Stimulated activated CD8-positive, alpha-beta memory T cell treated with anti-CD3 and anti-CD28 coated beads, Interleukin-7, amount 100 ng/mL, for 48 hours (primary cell): Measurements from ENCODE around the gene COQ10A.
"Not testable (repeated sequence)": the region's sequence is repeated elsewhere in the genome, so short reads cannot be mapped to it uniquely, and the experiment has no call there.

Source experiments
- DNase-seq, 2 donors: peaks; one replicate each; pipeline ENCODE4 v3.0.0-alpha.2; 2020; ENCODE audit warnings: low read depth in 1 of 2; ENCODE audit errors: extremely low read depth in 1 of 2

The COQ10A gene

DNA sequence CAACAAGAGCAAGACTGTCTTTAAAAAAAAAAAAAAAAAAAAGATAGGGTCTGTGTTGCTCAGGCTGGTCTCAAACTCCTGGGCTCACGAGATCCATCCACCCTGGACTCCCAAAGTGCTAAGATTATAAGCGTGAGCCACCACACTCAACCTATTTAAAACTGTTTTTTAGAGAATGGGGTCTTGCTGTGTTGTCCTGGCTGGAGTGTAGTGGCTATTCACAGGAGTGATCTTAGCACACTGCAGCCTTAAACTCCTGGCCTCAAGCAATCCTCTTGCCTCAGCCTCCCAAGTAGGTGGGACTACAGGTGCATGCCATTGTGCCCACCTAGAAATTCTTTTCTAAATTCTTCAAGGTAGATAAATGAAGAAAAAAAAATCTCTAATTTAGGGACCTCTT lies 7.6 kb downstream of the COQ10A start:
- no peak for DNase-seq

DNA sequence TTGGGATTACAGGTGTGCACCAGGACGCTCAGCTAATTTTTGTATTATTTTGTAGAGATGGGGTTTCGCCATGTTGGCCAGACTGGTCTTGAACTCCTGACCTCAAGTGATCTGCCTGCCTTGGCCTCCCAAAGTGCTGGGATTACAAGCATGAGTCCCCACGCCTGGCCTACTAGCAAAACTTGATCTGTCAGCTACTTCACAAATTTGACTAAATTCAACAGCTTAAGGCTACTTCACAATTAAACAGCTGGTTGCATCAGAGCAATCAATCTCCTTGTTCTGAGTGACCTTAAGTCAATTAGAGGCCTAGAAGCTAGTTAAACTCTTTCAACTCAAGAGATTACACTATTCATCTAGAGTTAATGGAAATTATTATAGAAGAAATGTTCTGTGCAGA lies 12.2 kb downstream of the COQ10A start:
- no peak for DNase-seq

DNA sequence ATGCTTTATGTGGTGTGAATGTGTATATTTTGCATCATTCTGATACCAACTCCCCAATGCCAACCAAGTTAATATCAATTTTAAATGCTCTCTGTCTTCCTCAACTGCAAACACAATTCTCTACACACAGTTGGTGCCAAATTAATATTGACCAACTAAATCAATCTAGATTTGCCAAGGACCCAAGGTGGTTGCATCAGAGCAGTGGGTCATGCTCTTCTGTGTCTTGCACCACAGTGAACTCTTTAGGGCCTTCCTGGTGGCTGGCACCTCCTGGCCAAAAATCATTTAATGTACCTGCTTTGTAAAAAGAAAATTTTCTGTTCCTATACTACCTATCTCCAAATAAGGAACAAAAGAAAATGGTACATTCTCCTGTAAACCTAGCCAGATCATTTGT lies 14.1 kb downstream of the COQ10A start:
- DNase-seq = no peak

GRCh38 chr12:56282030-56282429 lies 15.3 kb downstream of the COQ10A start:
- DNase-seq = no peak

DNA sequence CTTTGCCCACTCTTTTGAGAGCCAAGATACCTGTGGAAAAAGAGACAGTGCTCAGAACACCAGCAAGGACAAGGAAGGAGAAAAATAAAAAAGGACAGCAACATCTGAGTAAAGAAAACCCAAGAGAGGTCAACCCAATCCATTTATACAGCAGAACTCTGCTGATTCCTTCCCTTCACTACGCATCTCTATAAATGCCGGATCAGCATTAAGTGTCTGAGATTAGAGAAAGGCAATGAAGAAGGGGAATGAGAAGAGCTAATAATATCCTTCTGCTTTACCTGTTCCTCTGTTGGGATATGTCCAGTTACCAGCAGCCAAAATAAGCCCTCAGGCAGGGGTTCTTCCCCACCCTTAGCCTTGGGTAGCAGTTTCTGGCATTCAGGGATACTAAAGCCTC lies 15.8 kb downstream of the COQ10A start:
- DNase-seq = no peak

GRCh38 chr12:56284263-56284662 lies 17.5 kb downstream of the COQ10A start:
- not testable (repeated sequence) for DNase-seq

DNA sequence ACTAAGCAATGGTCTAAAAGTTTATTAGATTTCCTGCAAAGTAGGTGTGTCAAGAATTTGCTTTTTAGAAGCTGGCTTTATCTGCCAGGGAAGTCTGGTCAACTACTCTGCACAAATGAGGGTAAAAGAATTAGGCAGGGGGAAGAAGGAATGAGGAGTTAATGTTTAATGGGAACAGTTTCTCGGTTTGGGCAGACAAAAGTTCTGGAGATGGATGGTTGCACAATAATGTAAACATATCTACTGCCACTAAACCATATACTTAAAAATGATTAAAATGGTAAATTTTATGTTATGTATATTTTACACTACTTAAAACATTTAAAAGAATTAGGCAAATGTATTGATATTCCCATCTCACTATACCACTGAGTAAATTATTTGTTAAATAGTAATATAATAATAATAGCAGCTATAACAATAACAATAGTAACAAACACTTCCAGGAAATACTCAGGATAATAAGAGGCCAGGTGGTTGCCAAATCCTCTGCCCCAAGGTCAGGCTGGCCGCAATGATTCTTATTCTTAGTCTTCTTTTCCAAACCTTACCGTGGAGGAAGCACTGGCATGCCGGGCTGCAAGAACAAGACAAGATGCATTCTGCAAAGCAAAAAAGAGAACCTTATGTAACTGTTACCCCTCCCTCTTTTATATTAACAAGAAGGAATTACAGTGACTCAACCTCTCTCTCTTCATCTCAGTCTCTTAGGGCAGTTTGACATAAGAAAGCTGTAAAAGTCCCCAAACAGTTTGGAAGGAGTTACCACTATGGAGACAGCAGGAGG lies 19.5 kb downstream of the COQ10A start:
- DNase-seq = no peak

DNA sequence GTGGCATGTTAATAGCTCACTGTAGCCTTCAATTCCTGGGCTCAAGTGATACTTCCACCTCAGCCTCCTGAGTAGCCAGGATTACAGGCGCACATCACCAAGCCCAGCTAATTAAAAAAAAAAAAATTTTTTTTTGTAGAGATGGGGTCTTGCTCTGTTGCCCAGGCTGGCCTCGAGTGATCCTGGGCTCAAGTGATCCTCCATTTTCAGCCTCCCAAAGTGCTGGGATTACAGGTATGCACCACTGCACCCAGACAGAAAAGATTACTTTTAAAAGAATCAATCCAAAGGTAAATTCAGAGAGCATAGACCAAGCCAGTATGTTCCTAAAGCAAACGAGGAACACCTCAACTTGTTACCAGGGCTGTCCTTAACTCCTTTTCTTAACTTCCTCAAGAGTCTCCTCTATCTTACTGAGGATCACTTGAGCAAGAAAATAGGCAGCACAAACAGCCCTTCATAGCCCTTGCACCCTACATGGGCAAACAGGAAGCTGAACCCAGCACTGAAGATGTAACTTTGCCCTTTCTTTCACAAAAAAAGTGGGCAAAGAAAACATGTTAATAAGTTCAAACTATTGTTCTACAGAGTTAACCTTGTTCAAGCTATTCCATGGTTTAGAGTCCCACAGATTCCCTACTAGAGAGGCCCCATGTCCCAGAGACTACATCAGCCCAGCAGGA lies 22.1 kb downstream of the COQ10A start:
- DNase-seq = no peak

- no peak for DNase-seq
Measured at GRCh38 chr12:56293795-56294194, 27.1 kb downstream of the COQ10A start.

- DNase-seq = no peak
Measured at GRCh38 chr12:56296295-56296694, 29.6 kb downstream of the COQ10A start.

DNA sequence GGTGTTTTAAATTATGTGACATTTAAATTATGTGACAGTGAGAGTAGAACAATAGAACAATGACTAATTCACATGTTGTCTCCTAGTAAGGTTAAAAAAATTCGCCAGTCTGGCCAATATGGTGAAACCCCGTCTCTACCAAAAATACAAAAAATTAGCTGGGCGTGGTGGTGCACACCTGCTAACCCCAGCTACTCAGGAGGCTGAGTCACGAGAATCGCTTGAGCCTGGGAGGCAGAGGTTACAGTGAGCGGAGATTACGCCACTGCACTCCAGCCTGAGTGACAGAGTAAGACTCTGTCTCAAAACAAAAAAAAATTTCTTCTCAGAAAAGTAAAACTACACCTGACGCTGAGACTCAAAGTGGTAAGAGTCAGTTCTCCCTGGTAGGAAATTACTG lies 30.7 kb downstream of the COQ10A start:
- DNase-seq = no peak

- no peak for DNase-seq
Measured at GRCh38 chr12:56298828-56299227, 32.1 kb downstream of the COQ10A start.

DNA sequence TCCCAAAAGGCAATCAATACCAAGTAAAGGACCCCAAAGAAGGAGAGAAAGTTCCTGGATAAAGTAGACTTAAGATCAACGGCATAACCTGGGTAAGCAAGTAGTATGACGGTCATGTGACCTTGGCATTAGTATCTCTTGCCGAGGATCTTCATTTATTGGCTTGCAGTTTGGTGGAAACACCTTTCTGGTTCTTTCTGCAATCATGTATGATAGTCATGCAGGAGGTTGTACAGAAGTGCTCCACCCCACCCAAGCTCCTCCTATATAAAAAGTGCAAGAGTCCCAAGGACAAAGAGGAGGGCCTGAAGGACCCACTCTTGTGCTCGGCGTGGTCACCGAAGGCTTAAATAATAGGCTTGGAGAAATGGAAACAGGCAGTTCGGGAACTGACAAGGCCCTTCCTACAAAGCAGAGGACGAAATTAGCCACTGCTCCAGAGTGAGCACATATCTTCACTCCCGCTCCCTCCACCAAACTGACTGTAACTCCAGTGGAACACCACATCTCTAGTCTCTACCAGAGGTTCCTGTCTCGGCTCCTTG lies 32.6 kb downstream of the COQ10A start:
- DNase-seq = no peak

DNA sequence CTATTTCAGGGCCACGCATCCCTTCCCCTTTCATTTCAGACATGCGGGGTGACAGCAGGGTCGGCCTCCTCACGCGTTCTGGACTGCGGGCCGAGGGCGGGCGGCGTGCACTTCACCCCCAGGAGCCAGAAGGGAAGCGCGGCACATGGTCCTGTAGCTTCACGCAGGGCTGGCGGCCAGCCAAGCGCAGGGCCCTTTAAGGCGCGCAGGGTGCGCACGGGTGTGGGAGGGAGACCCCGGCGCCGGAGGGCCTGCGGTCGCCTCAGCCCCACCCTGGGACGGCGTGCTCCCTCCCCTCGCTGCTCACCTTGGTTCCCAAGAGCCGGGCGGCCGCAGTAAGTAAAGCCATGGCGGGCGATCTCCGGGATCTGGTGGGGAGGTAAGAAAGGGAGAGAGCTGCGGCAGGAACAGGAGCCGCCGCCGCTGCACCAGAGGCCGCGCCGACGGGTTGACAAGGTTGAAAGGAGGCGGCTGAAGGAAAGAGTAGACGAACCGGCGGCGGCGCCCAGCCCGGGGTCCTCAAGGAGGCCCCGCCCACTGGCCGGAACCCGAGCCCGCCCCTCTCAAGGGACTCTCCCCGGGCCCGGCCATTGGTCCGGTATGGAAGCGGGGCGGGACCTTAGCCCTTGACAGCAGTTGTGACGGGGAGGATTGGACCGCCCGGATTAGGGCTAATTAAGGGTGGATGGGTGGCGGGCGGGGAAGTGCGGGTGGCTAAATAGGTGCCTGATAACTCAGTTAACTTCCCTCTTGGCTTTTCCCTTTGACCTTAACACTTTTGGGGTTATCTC lies 33.3 kb downstream of the COQ10A start, which contains the start of gene CS:
TSS of gene CS (minus strand) at position 478 of the 791 bp plus-strand sequence. CDS start at position 349, 129 bp downstream.
- DNase-seq = peak; percentile 96 to 99

- DNase-seq = no peak
Measured at GRCh38 chr12:56300644-56301464, 34.1 kb downstream of the COQ10A start.

GRCh38 chr12:56304276-56304675 lies 37.5 kb downstream of the COQ10A start:
- no peak for DNase-seq

- DNase-seq = no peak
Measured at GRCh38 chr12:56304872-56305590, 38.3 kb downstream of the COQ10A start.

DNA sequence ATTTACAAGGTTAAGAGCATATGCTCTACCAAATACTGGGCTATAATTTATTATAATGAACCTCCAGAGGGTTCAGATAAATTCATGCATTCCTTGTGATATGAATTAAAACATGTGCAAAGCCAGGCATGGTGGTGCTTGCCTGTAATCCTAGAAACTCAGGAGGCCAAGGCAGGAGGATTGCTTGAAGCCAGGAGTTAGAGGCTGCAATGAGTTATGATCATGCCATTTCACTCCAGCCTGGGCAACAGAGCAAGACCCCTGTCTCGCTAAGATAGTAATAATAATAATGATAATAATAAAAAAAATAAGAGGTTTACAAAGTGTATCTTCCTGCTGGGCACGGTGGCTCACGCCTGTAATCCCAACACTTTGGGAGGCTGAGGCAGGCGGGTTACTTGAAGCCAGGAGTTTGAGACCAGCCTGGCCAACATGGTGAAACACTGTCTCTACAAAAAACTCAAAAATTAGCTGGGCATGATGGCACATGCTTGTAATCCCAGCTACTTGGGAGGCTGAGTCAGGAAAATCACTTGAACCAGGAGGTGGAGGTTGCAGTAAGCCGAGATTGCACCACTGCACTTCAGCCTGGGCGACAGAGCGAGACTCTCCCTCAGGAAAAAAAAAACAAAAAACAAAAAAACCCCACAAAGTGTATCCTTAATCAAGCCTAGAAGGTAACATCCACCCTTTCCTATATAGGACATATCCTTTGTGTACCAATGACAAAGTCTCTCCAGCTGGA lies 40.7 kb downstream of the COQ10A start:
- DNase-seq = no peak

GRCh38 chr12:56308714-56309113 lies 42.0 kb downstream of the COQ10A start:
- no peak for DNase-seq
